HepG2 (cell line): ENCODE results near the gene CAPZA2. TPM values are rescaled to one million over a fixed set of nuclear protein-coding genes. Genes with fewer than 3 reads are reported as not detected.

Source experiments
- ATAC-seq: fragments of 200-7000 bp; cut with Tn5 transposase; 3 replicates; pipeline ENCODE4 v1.9.1; 2020; ENCODE audit warnings: mild to moderate bottlenecking, moderate library complexity
- BruUV-seq: library from RNA; stranded (reverse); fragments of 400-500 nt; replicated peaks from 2 replicates; lab custom pipeline; 2021; lab: Mats Ljungman, UMichigan
- CTCF ChIA-PET: fragments of 300-600 bp; formaldehyde crosslinking; extraction: SDS; loops from one replicate; lab custom pipeline; 2021; ENCODE audit warnings: low total read pairs, inconsistent platforms, low intra/inter-chr PET ratio; lab: Yijun Ruan, JAX
- POLR2A ChIA-PET: fragments of 350-600 bp; sonication (Branson Sonifier 250); formaldehyde crosslinking; loops from one replicate; lab custom pipeline; 2020; ENCODE audit warnings: antibody characterized with exemption, inconsistent platforms; lab: Yijun Ruan, JAX
- DNase-seq: peaks from one replicate; pipeline ENCODE4 v3.0.0-alpha.2; 2015; ENCODE audit warnings: low spot score
- FAIRE-seq: peaks from 3 replicates; lab custom pipeline; 2011; peaks lifted over from hg19 to GRCh38; lab: Jason Lieb, UNC
- H2AFZ ChIP-seq: one replicate; pipeline ENCODE4 v1.6.1; 2011; ENCODE audit warnings: low read length, inconsistent platforms
- H3K27ac ChIP-seq: fragments of 300-600 bp; 3 replicates; pipeline ENCODE4 v1.8.0; 2011; ENCODE audit warnings: mixed run types, mild to moderate bottlenecking, mixed read lengths, low read length, inconsistent platforms; ENCODE audit not compliant: insufficient read depth; ENCODE audit errors: extremely low read length
- H3K27me3 ChIP-seq, 2 experiments: fragments of 200-600 bp in 1 of 2; 2 replicates in 1 of 2; 3 replicates in 1 of 2; pipeline versions ENCODE4 v1.6.0 to v1.8.0; 2011; ENCODE audit warnings: low read length in 2 of 2, mild to moderate bottlenecking in 2 of 2, moderate library complexity in 2 of 2, inconsistent platforms in 1 of 2; ENCODE audit not compliant: insufficient read depth in 2 of 2, control insufficient read depth in 1 of 2
- H3K36me3 ChIP-seq, 2 experiments: fragments of 200-600 bp in 1 of 2; replicated peaks in 1 of 2; 2 replicates in 1 of 2; 3 replicates in 1 of 2; pipeline versions ENCODE4 v1.5.1 to v1.8.0; 2011; ENCODE audit warnings: low read length in 2 of 2, inconsistent platforms in 1 of 2; ENCODE audit not compliant: insufficient read depth in 2 of 2, control insufficient read depth in 1 of 2
- H3K4me1 ChIP-seq: 2 replicates; pipeline ENCODE4 v1.5.1; 2012; ENCODE audit warnings: low read length, inconsistent platforms; ENCODE audit not compliant: insufficient read depth
- H3K4me2 ChIP-seq: 2 replicates; pipeline ENCODE4 v1.6.0; 2011; ENCODE audit warnings: low read depth, low read length, inconsistent platforms
- H3K4me3 ChIP-seq, 3 experiments: fragments of 200-600 bp in 1 of 3; sonication (generic), shearing (Covaris generic) in 1 of 3; replicated peaks in 1 of 3; 2 replicates each; pipeline ENCODE4 v1.5.1; 2011 to 2016; ENCODE audit warnings: low read length in 3 of 3, inconsistent platforms in 2 of 3, low read depth in 2 of 3, mild to moderate bottlenecking in 2 of 3, control low read depth in 1 of 3, mixed read lengths in 1 of 3; ENCODE audit not compliant: insufficient read depth in 1 of 3
- H3K79me2 ChIP-seq: one replicate; pipeline ENCODE4 v1.6.1; 2011; ENCODE audit warnings: low read length, inconsistent platforms; ENCODE audit not compliant: insufficient read depth
- H3K9ac ChIP-seq: 2 replicates; pipeline ENCODE4 v1.6.0; 2011; ENCODE audit warnings: mild to moderate bottlenecking, low read depth, low read length, inconsistent platforms; ENCODE audit not compliant: insufficient read depth
- H3K9me3 ChIP-seq: 2 replicates; pipeline ENCODE4 v1.5.1; 2012; ENCODE audit warnings: mild to moderate bottlenecking, low read length
- H4K20me1 ChIP-seq: 2 replicates; pipeline ENCODE4 v1.6.0; 2011; ENCODE audit warnings: inconsistent platforms, mild to moderate bottlenecking, low read length, moderate library complexity; ENCODE audit not compliant: insufficient read depth
- BCL6 ChIP-seq: IDR thresholded peaks from 2 replicates; pipeline ENCODE4 v1.6.1; 2016; ENCODE audit warnings: missing genetic modification reagents, missing compliant biosample characterization
- ELF3 ChIP-seq: IDR thresholded peaks from 2 replicates; pipeline ENCODE4 v1.6.1; 2016; ENCODE audit warnings: missing genetic modification reagents, missing compliant biosample characterization
- GTF3A ChIP-seq: sonication (generic); formaldehyde crosslinking; conservative IDR thresholded peaks from 2 replicates; pipeline ENCODE4 v1.4.0; 2020; ENCODE audit warnings: mild to moderate bottlenecking, missing genetic modification reagents
- HNF4A ChIP-seq: sonication (generic); formaldehyde crosslinking; IDR thresholded peaks from 2 replicates; pipeline ENCODE4 v1.4.0; 2020; ENCODE audit warnings: missing genetic modification reagents
- HNF4G ChIP-seq, 2 experiments: sonication (generic) in 1 of 2; formaldehyde crosslinking in 1 of 2; IDR thresholded peaks; 2 replicates each; pipeline versions ENCODE4 v1.4.0 to v1.6.1; 2011 to 2020; ENCODE audit warnings: borderline replicate concordance in 2 of 2, low read depth in 2 of 2, mild to moderate bottlenecking in 2 of 2, low read length in 1 of 2, missing genetic modification reagents in 1 of 2, moderate library complexity in 1 of 2
- RXRB ChIP-seq: IDR thresholded peaks from 2 replicates; pipeline ENCODE4 v1.6.1; 2016; ENCODE audit warnings: borderline replicate concordance, missing genetic modification reagents, missing compliant biosample characterization
- SALL1 ChIP-seq: sonication (generic); formaldehyde crosslinking; IDR thresholded peaks from 2 replicates; pipeline ENCODE4 v1.8.0; 2022; ENCODE audit warnings: mild to moderate bottlenecking, missing genetic modification reagents
- SAP130 ChIP-seq: IDR thresholded peaks from 2 replicates; pipeline ENCODE4 v1.6.1; 2016; ENCODE audit warnings: low read depth
- SOX13 ChIP-seq, 3 experiments: fragments of 450-650 bp in 1 of 3; sonication (generic) in 1 of 3; formaldehyde crosslinking in 1 of 3; IDR thresholded peaks in 2 of 3; conservative IDR thresholded peaks in 1 of 3; 2 replicates each; pipeline versions ENCODE4 v1.5.0 to v1.6.1; 2016 to 2020; ENCODE audit warnings: antibody characterized with exemption in 1 of 3, mild to moderate bottlenecking in 1 of 3, missing compliant biosample characterization in 1 of 3, missing genetic modification reagents in 1 of 3, moderate library complexity in 1 of 3
- SRSF9 ChIP-seq: fragments of 200-400 bp; formaldehyde crosslinking; IDR thresholded peaks from 2 replicates; pipeline ENCODE4 v1.6.1; 2018; ENCODE audit warnings: borderline replicate concordance, mild to moderate bottlenecking, low read depth, low read length; ENCODE audit not compliant: insufficient read depth, poor library complexity, severe bottlenecking
- ZBTB7B ChIP-seq: sonication (generic); formaldehyde crosslinking; IDR thresholded peaks from 2 replicates; pipeline ENCODE4 v1.4.0; 2020; ENCODE audit warnings: missing genetic modification reagents
- ZNF292 ChIP-seq: sonication (generic); formaldehyde crosslinking; IDR thresholded peaks from 2 replicates; pipeline ENCODE4 v1.8.1; 2022; ENCODE audit warnings: mild to moderate bottlenecking, low read depth, missing genetic modification reagents, borderline replicate concordance
- ZNF333 ChIP-seq: sonication (generic); formaldehyde crosslinking; IDR thresholded peaks from 2 replicates; pipeline ENCODE4 v1.4.0; 2020; ENCODE audit warnings: mild to moderate bottlenecking, missing genetic modification reagents, borderline replicate concordance
- ZNF549 ChIP-seq: sonication (generic); formaldehyde crosslinking; IDR thresholded peaks from 2 replicates; pipeline ENCODE4 v1.5.0; 2020; ENCODE audit warnings: missing genetic modification reagents
- WGBS: methylation state at CpG from one replicate; pipeline ENCODE4 v1.1.6; 2017; ENCODE audit warnings: low lambda C conversion rate; 5-methylcytosine and 5-hydroxymethylcytosine counted together
- in situ Hi-C: cut with HindIII; loops from 2 replicates; pipeline ENCODE4 v1.10.0; 2017; ENCODE audit warnings: low pct_unique_long_range_greater_than_20kb; ENCODE audit not compliant: extremely low pct_ligation_motif_present
- intact Hi-C: fragments of 100-400 bp; cut with micrococcal nuclease; formaldehyde crosslinking; loops from one replicate; pipeline ENCODE4 v1.10.0; 2022; ENCODE audit not compliant: unreplicated experiment
- polyA plus RNA-seq, 8 experiments: library from polyadenylated mRNA; depleted of rRNA in 3 of 8; stranded (reverse) in 7 of 8; unstranded in 1 of 8; fragments of >200 nt; fragmentation: Illumina TruSeq in 4 of 8; extraction: Trizol in 4 of 8; gene quantifications; 2 replicates each; pipeline versions ENCODE4 v1.2.1 to v1.2.3, GENCODE V29; 2011 to 2016; ENCODE audit warnings: low read depth in 4 of 8, missing spikeins in 1 of 8, mixed read lengths in 1 of 8; ENCODE audit not compliant: insufficient read depth in 1 of 8
- total RNA-seq, 5 experiments: library from RNA; depleted of rRNA; stranded (reverse); fragments of >200 nt; fragmentation: Illumina TruSeq; extraction: Trizol; gene quantifications; 2 replicates each; pipeline ENCODE4 v1.2.3, GENCODE V29; 2016; ENCODE audit warnings: low read depth in 1 of 5
- TF ChIP-seq, protein P1 (sequence below): sonication (generic); IDR thresholded peaks from 2 replicates; pipeline ENCODE4 v1.6.1; 2016; ENCODE audit warnings: low read depth, borderline replicate concordance
- TF ChIP-seq, protein P2 (sequence below): sonication (generic); formaldehyde crosslinking; IDR thresholded peaks from 2 replicates; pipeline ENCODE4 v1.9.0; 2022; ENCODE audit warnings: missing genetic modification reagents, mild to moderate bottlenecking, borderline replicate concordance

Gene CAPZA2
- total and polyA plus RNA-seq, 2 of the 13 experiments (the other 11 are each of a cell fraction or from before 2014, with no cell fraction given): 38.4 to 199 TPM

GRCh38 chr7:116834815-116835504, 27.4 kb upstream of the CAPZA2 start:
- intact Hi-C loops (no loop called here), in situ Hi-C loops (no loop called here)
- ChIA-PET CTCF (no interaction called here), POLR2A (no interaction called here)
- Histone ChIP-seq H3K4me1 (peaks cover 13% of the 10 kb centered on the region), H2AFZ (peak overlapping the region; percentile 92), H4K20me1 (no peaks in the 10 kb centered on the region), H3K4me2 (peak overlapping the region; percentile 55), H3K4me3 (0 out of 6 replicates have a peak overlapping the region, but pooled peaks of 1 of the 3 experiments have one; percentile 0), H3K27me3 (no peaks in the 10 kb centered on the region), H3K9me3 (no peaks in the 10 kb centered on the region), H3K9ac (no peak overlapping the region), H3K27ac (peak overlapping the region; percentile 46), H3K36me3 (peaks cover 2 to 5% of the 10 kb centered on the region in 2 experiments; a peak in 2 of 5 replicates), H3K79me2 (no peaks in the 10 kb centered on the region)
- BruUV-seq: no TSS peak
- ATAC-seq: peak; percentile 90
- no peak for FAIRE-seq
- TF ChIP-seq SALL1 (CRISPR knock-in tag) (0 out of 2 replicates have a peak, but pooled peaks have one; percentile 26), ZNF333 (CRISPR knock-in tag) (no peak), SOX13 (IDR thresholded peaks at IDR 0.05) (no peak), SOX13 (CRISPR knock-in tag; conservative IDR thresholded peaks at IDR 0.05 in 1 of 2, IDR thresholded peaks at IDR 0.05 in 1 of 2) (0 out of 4 replicates have a peak, but pooled peaks of 1 of the 2 experiments have one; percentile 11), HNF4A (CRISPR knock-in tag) (peak; percentile 63), HNF4G (IDR thresholded peaks at IDR 0.05; ENCODE audit: borderline replicate concordance, low read depth, low read length) (0 out of 2 replicates have a peak, but pooled peaks have one; percentile 14), HNF4G (CRISPR knock-in tag; IDR thresholded peaks at IDR 0.05; ENCODE audit: borderline replicate concordance, low read depth) (no peak), SRSF9 (no peak), ZBTB7B (CRISPR knock-in tag) (peak; percentile 67; the same call in 1 of the 2 replicates), GTF3A (CRISPR knock-in tag) (no peak), ELF3 (CRISPR knock-in tag) (no peak), ZNF549 (CRISPR knock-in tag) (peak; percentile 84; the same call in 1 of the 2 replicates), ZNF292 (0 out of 2 replicates have a peak, but pooled peaks have one; percentile 34), RXRB (peak; percentile 23; the same call in 1 of the 2 replicates), SAP130 (0 out of 2 replicates have a peak, but pooled peaks have one; percentile 22), BCL6 (CRISPR knock-in tag) (0 out of 2 replicates have a peak, but pooled peaks have one; percentile 38)
- TF ChIP-seq, protein P1, sequence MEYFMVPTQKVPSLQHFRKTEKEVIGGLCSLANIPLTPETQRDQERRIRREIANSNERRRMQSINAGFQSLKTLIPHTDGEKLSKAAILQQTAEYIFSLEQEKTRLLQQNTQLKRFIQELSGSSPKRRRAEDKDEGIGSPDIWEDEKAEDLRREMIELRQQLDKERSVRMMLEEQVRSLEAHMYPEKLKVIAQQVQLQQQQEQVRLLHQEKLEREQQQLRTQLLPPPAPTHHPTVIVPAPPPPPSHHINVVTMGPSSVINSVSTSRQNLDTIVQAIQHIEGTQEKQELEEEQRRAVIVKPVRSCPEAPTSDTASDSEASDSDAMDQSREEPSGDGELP: peak; percentile 79; the same call in 1 of the 2 replicates
- TF ChIP-seq, protein P2, sequence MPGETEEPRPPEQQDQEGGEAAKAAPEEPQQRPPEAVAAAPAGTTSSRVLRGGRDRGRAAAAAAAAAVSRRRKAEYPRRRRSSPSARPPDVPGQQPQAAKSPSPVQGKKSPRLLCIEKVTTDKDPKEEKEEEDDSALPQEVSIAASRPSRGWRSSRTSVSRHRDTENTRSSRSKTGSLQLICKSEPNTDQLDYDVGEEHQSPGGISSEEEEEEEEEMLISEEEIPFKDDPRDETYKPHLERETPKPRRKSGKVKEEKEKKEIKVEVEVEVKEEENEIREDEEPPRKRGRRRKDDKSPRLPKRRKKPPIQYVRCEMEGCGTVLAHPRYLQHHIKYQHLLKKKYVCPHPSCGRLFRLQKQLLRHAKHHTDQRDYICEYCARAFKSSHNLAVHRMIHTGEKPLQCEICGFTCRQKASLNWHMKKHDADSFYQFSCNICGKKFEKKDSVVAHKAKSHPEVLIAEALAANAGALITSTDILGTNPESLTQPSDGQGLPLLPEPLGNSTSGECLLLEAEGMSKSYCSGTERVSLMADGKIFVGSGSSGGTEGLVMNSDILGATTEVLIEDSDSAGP (CRISPR knock-in tag): no peak
- peak; percentile 29 for DNase-seq
- WGBS: 37% methylated on average over 7 of the region's 9 CpGs
